ENCODE results near the gene COA7. TPM values are rescaled to one million over a fixed set of nuclear protein-coding genes. Genes with fewer than 3 reads are reported as not detected.

Gene COA7
- 10 to 100 TPM; 11.6 to 21.2 (median 13.9) TPM for polyA plus RNA-seq
- long read RNA-seq, donor 1, result 0 reads
- long read RNA-seq, donor 2, full-length matches to known transcripts, result 3 of 3 reads
- long read RNA-seq, donor 2, partial matches to known transcripts, result 0 of 3 reads
- long read RNA-seq, donor 2, other reads (novel, unspliced or antisense), result 0 of 3 reads
- long read RNA-seq, donor 3, full-length matches to known transcripts, result 4 of 4 reads
- long read RNA-seq, donor 3, partial matches to known transcripts, result 0 of 4 reads
- long read RNA-seq, donor 3, other reads (novel, unspliced or antisense), result 0 of 4 reads
- long read RNA-seq, donor 4, result 0 reads
- long read RNA-seq, donor 5, full-length matches to known transcripts, result 1 of 1 reads
- long read RNA-seq, donor 5, partial matches to known transcripts, result 0 of 1 reads
- long read RNA-seq, donor 5, other reads (novel, unspliced or antisense), result 0 of 1 reads
- long read RNA-seq, donor 6, full-length matches to known transcripts, result 12 of 12 reads
- long read RNA-seq, donor 6, partial matches to known transcripts, result 0 of 12 reads
- long read RNA-seq, donor 6, other reads (novel, unspliced or antisense), result 0 of 12 reads
- long read RNA-seq, donor 7, result 0 reads
- long read RNA-seq, donor 8, full-length matches to known transcripts, result 1 of 1 reads
- long read RNA-seq, donor 8, partial matches to known transcripts, result 0 of 1 reads
- long read RNA-seq, donor 8, other reads (novel, unspliced or antisense), result 0 of 1 reads
- long read RNA-seq, donor 9, full-length matches to known transcripts, result 2 of 2 reads
- long read RNA-seq, donor 9, partial matches to known transcripts, result 0 of 2 reads
- long read RNA-seq, donor 9, other reads (novel, unspliced or antisense), result 0 of 2 reads
- long read RNA-seq, donor 10, full-length matches to known transcripts, result 7 of 7 reads
- long read RNA-seq, donor 10, partial matches to known transcripts, result 0 of 7 reads
- long read RNA-seq, donor 10, other reads (novel, unspliced or antisense), result 0 of 7 reads

- FAIRE-seq, result no peak
Measured at GRCh38 chr1:52697795-52698674, at the start of gene COA7. Gene COA7, minus strand, starts transcription at chr1:52698347. Its CDS starts 21 bp downstream, at chr1:52698326.

GRCh38 chr1:52747450-52747849, 49.3 kb upstream of the COA7 start:
- Histone ChIP-seq H3K4me3 (ENCODE audit: low read depth in 1 of 3, low read length in 3 of 3) (no peak overlapping the region), H3K9me3 (ENCODE audit: control insufficient read depth in 2 of 2, insufficient read depth in 1 of 2, low read depth in 1 of 2, low read length in 1 of 2) (no peaks in the 10 kb centered on the region), H3K36me3 (ENCODE audit: control insufficient read depth in 3 of 3, insufficient read depth in 2 of 3, low read depth in 1 of 3, low read length in 3 of 3) (no peaks in the 10 kb centered on the region), H3K4me1 (ENCODE audit: control insufficient read depth in 3 of 3, insufficient read depth in 2 of 3, low read depth in 1 of 3, low read length in 2 of 3) (peaks cover 0 to 11% (median 8%) of the 10 kb centered on the region in 3 donors), H3K27ac (ENCODE audit: low read depth in 1 of 3, low read length in 2 of 3) (no peak overlapping the region), H3K27me3 (ENCODE audit: control insufficient read depth in 3 of 3, insufficient read depth in 3 of 3, low read length in 3 of 3) (no peaks in the 10 kb centered on the region)
- DNase-seq, result no peak
- FAIRE-seq, result no peak
- 94 to 97% (median 94%) methylated on average over 1 of the region's 1 CpG for WGBS, 3 donors

More at GRCh38 chr1:52697795-52698674, at the start of gene COA7:
- Histone ChIP-seq H3K27me3 (ENCODE audit: control insufficient read depth in 3 of 3, insufficient read depth in 3 of 3, low read length in 3 of 3) (no peaks in the 10 kb centered on the region), H3K36me3 (ENCODE audit: control insufficient read depth in 3 of 3, insufficient read depth in 2 of 3, low read depth in 1 of 3, low read length in 3 of 3) (peaks cover 0 to 4% (median 0%) of the 10 kb centered on the region in 3 donors), H3K27ac (ENCODE audit: low read depth in 1 of 3, low read length in 2 of 3) (peak within 1 kb of the TSS; percentile 64 to 95 (median 90)), H3K9me3 (ENCODE audit: control insufficient read depth in 2 of 2, insufficient read depth in 1 of 2, low read depth in 1 of 2, low read length in 1 of 2) (no peaks in the 10 kb centered on the region), H3K4me1 (ENCODE audit: control insufficient read depth in 3 of 3, insufficient read depth in 2 of 3, low read depth in 1 of 3, low read length in 2 of 3) (peaks cover 0 to 10% (median 3%) of the 10 kb centered on the region in 3 donors), H3K4me3 (ENCODE audit: low read depth in 1 of 3, low read length in 3 of 3) (peak within 1 kb of the TSS; percentile 65 to 93 (median 73))
- 2% methylated on average over 46 to 68 of the region's 68 CpGs for WGBS, 3 donors
- DNase-seq, result peak; percentile 87 to 96

DNA sequence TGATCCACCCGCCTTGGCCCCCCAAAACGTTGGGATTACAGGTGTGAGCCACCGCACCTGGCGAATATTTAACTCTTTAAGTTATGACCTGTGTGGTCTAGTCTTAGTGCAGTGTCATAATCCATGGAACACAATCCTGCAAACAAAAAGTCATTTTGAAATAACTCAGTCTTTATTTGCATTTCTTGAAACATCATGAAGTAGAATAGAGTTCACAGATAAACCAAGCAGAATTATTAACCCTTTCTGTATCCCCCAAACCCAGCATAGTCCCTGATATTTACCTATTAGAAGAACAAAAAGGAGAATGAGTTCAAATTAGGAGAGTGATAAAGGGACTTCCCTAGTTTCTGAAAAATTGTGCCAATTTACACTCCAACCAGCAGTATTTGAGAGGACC, 48.0 kb upstream of the COA7 start:
- 77 to 86% (median 81%) methylated on average over 4 of the region's 4 CpGs for WGBS, 3 donors
- Histone ChIP-seq H3K4me1 (ENCODE audit: control insufficient read depth in 3 of 3, insufficient read depth in 2 of 3, low read depth in 1 of 3, low read length in 2 of 3) (no peaks in the 10 kb centered on the region), H3K36me3 (ENCODE audit: control insufficient read depth in 3 of 3, insufficient read depth in 2 of 3, low read depth in 1 of 3, low read length in 3 of 3) (peaks cover 0 to 4% (median 0%) of the 10 kb centered on the region in 3 donors), H3K27me3 (ENCODE audit: control insufficient read depth in 3 of 3, insufficient read depth in 3 of 3, low read length in 3 of 3) (no peaks in the 10 kb centered on the region), H3K4me3 (ENCODE audit: low read depth in 1 of 3, low read length in 3 of 3) (no peak overlapping the region), H3K27ac (ENCODE audit: low read depth in 1 of 3, low read length in 2 of 3) (no peak overlapping the region), H3K9me3 (ENCODE audit: control insufficient read depth in 2 of 2, insufficient read depth in 1 of 2, low read depth in 1 of 2, low read length in 1 of 2) (peaks cover 0 to 3% of the 10 kb centered on the region in 2 donors)
- no peak for DNase-seq
- no peak for FAIRE-seq

GRCh38 chr1:52741259-52741658, 43.1 kb upstream of the COA7 start:
- WGBS, 3 donors, result 58 to 80% (median 76%) methylated on average over 3 of the region's 3 CpGs
- peak; percentile 17 to 27 for DNase-seq
- Histone ChIP-seq H3K4me1 (ENCODE audit: control insufficient read depth in 3 of 3, insufficient read depth in 2 of 3, low read depth in 1 of 3, low read length in 2 of 3) (no peaks in the 10 kb centered on the region), H3K27me3 (ENCODE audit: control insufficient read depth in 3 of 3, insufficient read depth in 3 of 3, low read length in 3 of 3) (no peaks in the 10 kb centered on the region), H3K4me3 (ENCODE audit: low read depth in 1 of 3, low read length in 3 of 3) (no peak overlapping the region), H3K36me3 (ENCODE audit: control insufficient read depth in 3 of 3, insufficient read depth in 2 of 3, low read depth in 1 of 3, low read length in 3 of 3) (peaks cover 0 to 12% (median 0%) of the 10 kb centered on the region in 3 donors), H3K27ac (ENCODE audit: low read depth in 1 of 3, low read length in 2 of 3) (no peak overlapping the region), H3K9me3 (ENCODE audit: control insufficient read depth in 2 of 2, insufficient read depth in 1 of 2, low read depth in 1 of 2, low read length in 1 of 2) (peaks cover 0 to 3% of the 10 kb centered on the region in 2 donors)
- FAIRE-seq, result no peak

- no peak overlapping the region for H3K27ac ChIP-seq (ENCODE audit: low read depth in 1 of 3, low read length in 2 of 3)
Measured at GRCh38 chr1:52739699-52740467, 41.7 kb upstream of the COA7 start.

DNA sequence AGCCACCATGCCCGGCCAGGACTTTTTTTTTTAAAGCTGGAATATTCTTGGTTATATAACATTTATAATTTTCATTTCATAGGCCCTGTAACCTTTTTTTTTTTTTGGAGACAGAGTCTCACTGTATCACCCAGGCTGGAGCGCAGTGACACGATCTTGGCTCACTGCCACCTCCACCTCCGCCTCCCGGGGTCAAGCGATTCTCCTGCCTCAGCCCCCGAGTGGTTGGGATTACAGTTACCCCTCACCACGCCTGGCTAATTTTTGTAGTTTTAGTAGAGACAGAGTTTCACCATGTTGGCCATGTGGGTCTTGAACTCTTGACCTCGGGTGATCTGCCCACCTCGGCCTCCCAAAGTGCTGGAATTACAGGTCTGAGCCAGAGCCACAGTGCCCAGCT, 40.7 kb upstream of the COA7 start:
- Histone ChIP-seq H3K4me3 (ENCODE audit: low read depth in 1 of 3, low read length in 3 of 3) (no peak overlapping the region), H3K4me1 (ENCODE audit: control insufficient read depth in 3 of 3, insufficient read depth in 2 of 3, low read depth in 1 of 3, low read length in 2 of 3) (no peaks in the 10 kb centered on the region), H3K27me3 (ENCODE audit: control insufficient read depth in 3 of 3, insufficient read depth in 3 of 3, low read length in 3 of 3) (no peaks in the 10 kb centered on the region), H3K9me3 (ENCODE audit: control insufficient read depth in 2 of 2, insufficient read depth in 1 of 2, low read depth in 1 of 2, low read length in 1 of 2) (peaks cover 0 to 3% of the 10 kb centered on the region in 2 donors), H3K36me3 (ENCODE audit: control insufficient read depth in 3 of 3, insufficient read depth in 2 of 3, low read depth in 1 of 3, low read length in 3 of 3) (peaks cover 0 to 12% (median 0%) of the 10 kb centered on the region in 3 donors), H3K27ac (ENCODE audit: low read depth in 1 of 3, low read length in 2 of 3) (no peak overlapping the region)
- 85 to 92% (median 90%) methylated on average over 10 of the region's 10 CpGs for WGBS, 3 donors
- FAIRE-seq (no peak), DNase-seq (no peak)

More at GRCh38 chr1:52739699-52740467, 41.7 kb upstream of the COA7 start:
- Histone ChIP-seq H3K4me1 (ENCODE audit: control insufficient read depth in 3 of 3, insufficient read depth in 2 of 3, low read depth in 1 of 3, low read length in 2 of 3) (no peaks in the 10 kb centered on the region), H3K36me3 (ENCODE audit: control insufficient read depth in 3 of 3, insufficient read depth in 2 of 3, low read depth in 1 of 3, low read length in 3 of 3) (peaks cover 0 to 12% (median 0%) of the 10 kb centered on the region in 3 donors), H3K4me3 (ENCODE audit: low read depth in 1 of 3, low read length in 3 of 3) (no peak overlapping the region), H3K9me3 (ENCODE audit: control insufficient read depth in 2 of 2, insufficient read depth in 1 of 2, low read depth in 1 of 2, low read length in 1 of 2) (peaks cover 0 to 3% of the 10 kb centered on the region in 2 donors), H3K27me3 (ENCODE audit: control insufficient read depth in 3 of 3, insufficient read depth in 3 of 3, low read length in 3 of 3) (no peaks in the 10 kb centered on the region)
- DNase-seq (no peak), FAIRE-seq (no peak)
- WGBS, 3 donors, result 80 to 88% (median 85%) methylated on average over 4 of the region's 4 CpGs

DNA sequence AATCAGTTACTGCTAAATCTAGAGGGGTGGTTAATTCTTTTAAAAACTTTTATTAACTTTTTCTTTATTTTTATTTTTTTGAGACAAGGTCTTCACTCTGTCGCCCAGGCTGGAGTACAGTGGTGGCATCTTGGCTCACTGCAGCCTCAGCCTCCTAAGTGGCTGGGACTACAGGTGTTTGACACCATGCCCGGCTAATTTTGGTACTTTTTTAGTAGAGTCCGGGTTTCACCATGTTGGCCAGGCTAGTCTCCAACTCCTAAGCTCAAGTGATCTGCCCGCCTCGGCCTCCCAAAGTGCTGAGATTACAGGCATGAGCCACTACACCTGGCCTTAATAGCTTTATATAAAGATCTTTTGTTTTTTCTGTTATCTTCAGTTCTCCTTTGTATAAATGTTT, 40.0 kb upstream of the COA7 start:
- Histone ChIP-seq H3K27ac (ENCODE audit: low read depth in 1 of 3, low read length in 2 of 3) (no peak overlapping the region), H3K4me3 (ENCODE audit: low read depth in 1 of 3, low read length in 3 of 3) (no peak overlapping the region), H3K27me3 (ENCODE audit: control insufficient read depth in 3 of 3, insufficient read depth in 3 of 3, low read length in 3 of 3) (no peaks in the 10 kb centered on the region), H3K36me3 (ENCODE audit: control insufficient read depth in 3 of 3, insufficient read depth in 2 of 3, low read depth in 1 of 3, low read length in 3 of 3) (peaks cover 0 to 15% (median 0%) of the 10 kb centered on the region in 3 donors), H3K9me3 (ENCODE audit: control insufficient read depth in 2 of 2, insufficient read depth in 1 of 2, low read depth in 1 of 2, low read length in 1 of 2) (peaks cover 0 to 3% of the 10 kb centered on the region in 2 donors), H3K4me1 (ENCODE audit: control insufficient read depth in 3 of 3, insufficient read depth in 2 of 3, low read depth in 1 of 3, low read length in 2 of 3) (no peaks in the 10 kb centered on the region)
- FAIRE-seq, result no peak
- no peak for DNase-seq
- 51 to 82% (median 69%) methylated on average over 5 of the region's 5 CpGs for WGBS, 3 donors

All from small intestine (tissue), 16 donors.